WTC11 (cell line): ENCODE results near the gene LILRA1.

Experiments
- EMX1 ChIP-seq: fragments of 250-450 bp; sonication (Bioruptor Pico); IDR thresholded peaks from 2 replicates; pipeline ENCODE4 v1.8.0; 2021; ENCODE audit warnings: mild to moderate bottlenecking
- NFYB ChIP-seq: sonication (generic); formaldehyde crosslinking; conservative IDR thresholded peaks from 2 replicates; pipeline ENCODE4 v1.8.0; 2022; ENCODE audit warnings: low read depth, missing genetic modification reagents
- SMAD3 ChIP-seq: sonication (generic); formaldehyde crosslinking; IDR thresholded peaks from 2 replicates; pipeline ENCODE4 v1.8.0; 2022; ENCODE audit warnings: missing genetic modification reagents, mild to moderate bottlenecking, borderline replicate concordance
- TF ChIP-seq, protein P1 (sequence below): fragments of 200-600 bp; IDR thresholded peaks from 2 replicates; pipeline ENCODE4 v1.8.0; 2022; ENCODE audit warnings: antibody characterized with exemption
- TF ChIP-seq, protein P2 (sequence below): sonication (generic); formaldehyde crosslinking; IDR thresholded peaks from 2 replicates; pipeline ENCODE4 v1.8.1; 2023; ENCODE audit warnings: mild to moderate bottlenecking, moderate library complexity, missing genetic modification reagents
- TF ChIP-seq, protein P3 (sequence below): sonication (generic); formaldehyde crosslinking; IDR thresholded peaks from 2 replicates; pipeline ENCODE4 v1.8.1; 2022; ENCODE audit warnings: low read depth, missing genetic modification reagents, borderline replicate concordance

DNA sequence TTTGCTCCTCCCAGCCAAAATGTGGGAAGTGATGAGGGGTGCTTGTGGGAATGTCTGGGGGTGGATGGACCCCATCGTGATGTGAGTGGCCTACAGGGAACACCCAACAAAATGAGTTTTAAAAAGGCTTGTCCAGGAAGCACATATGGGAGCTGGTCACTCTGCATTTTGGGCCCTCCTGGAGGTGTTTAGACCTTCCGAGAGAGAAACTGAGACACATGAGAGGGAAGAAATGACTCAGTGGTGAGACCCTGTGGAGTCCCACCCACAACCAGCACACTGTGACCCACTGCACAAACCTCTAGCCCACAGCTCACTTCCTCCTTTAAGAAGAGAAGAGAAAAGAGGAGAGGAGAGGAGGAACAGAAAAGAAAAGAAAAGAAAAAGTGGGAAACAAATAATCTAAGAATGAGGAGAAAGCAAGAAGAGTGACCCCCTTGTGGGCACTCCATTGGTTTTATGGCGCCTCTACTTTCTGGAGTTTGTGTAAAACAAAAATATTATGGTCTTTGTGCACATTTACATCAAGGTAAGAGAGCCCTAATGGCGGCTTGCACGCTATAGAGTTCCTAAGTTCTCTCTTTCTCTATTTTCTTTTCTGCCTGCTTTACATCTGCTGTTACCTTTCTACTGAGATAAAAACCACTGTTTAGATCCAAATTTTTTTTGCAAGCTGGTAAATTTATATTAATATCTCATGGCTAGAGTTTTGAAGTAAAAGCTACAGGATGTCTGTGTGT lies 23.6 kb downstream of the LILRA1 start:
- TF ChIP-seq, protein P1, sequence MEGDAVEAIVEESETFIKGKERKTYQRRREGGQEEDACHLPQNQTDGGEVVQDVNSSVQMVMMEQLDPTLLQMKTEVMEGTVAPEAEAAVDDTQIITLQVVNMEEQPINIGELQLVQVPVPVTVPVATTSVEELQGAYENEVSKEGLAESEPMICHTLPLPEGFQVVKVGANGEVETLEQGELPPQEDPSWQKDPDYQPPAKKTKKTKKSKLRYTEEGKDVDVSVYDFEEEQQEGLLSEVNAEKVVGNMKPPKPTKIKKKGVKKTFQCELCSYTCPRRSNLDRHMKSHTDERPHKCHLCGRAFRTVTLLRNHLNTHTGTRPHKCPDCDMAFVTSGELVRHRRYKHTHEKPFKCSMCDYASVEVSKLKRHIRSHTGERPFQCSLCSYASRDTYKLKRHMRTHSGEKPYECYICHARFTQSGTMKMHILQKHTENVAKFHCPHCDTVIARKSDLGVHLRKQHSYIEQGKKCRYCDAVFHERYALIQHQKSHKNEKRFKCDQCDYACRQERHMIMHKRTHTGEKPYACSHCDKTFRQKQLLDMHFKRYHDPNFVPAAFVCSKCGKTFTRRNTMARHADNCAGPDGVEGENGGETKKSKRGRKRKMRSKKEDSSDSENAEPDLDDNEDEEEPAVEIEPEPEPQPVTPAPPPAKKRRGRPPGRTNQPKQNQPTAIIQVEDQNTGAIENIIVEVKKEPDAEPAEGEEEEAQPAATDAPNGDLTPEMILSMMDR = no peak
- TF ChIP-seq EMX1 = no peak
- TF ChIP-seq, protein P2, sequence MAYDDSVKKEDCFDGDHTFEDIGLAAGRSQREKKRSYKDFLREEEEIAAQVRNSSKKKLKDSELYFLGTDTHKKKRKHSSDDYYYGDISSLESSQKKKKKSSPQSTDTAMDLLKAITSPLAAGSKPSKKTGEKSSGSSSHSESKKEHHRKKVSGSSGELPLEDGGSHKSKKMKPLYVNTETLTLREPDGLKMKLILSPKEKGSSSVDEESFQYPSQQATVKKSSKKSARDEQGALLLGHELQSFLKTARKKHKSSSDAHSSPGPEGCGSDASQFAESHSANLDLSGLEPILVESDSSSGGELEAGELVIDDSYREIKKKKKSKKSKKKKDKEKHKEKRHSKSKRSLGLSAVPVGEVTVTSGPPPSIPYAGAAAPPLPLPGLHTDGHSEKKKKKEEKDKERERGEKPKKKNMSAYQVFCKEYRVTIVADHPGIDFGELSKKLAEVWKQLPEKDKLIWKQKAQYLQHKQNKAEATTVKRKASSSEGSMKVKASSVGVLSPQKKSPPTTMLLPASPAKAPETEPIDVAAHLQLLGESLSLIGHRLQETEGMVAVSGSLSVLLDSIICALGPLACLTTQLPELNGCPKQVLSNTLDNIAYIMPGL (CRISPR knock-in tag) = no peak
- no peak for TF ChIP-seq NFYB
- TF ChIP-seq, protein P3, sequence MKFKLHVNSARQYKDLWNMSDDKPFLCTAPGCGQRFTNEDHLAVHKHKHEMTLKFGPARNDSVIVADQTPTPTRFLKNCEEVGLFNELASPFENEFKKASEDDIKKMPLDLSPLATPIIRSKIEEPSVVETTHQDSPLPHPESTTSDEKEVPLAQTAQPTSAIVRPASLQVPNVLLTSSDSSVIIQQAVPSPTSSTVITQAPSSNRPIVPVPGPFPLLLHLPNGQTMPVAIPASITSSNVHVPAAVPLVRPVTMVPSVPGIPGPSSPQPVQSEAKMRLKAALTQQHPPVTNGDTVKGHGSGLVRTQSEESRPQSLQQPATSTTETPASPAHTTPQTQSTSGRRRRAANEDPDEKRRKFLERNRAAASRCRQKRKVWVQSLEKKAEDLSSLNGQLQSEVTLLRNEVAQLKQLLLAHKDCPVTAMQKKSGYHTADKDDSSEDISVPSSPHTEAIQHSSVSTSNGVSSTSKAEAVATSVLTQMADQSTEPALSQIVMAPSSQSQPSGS (CRISPR knock-in tag) = no peak
- TF ChIP-seq SMAD3 (CRISPR knock-in tag) = no peak
